Stomach (tissue), 4 donors: ENCODE results near the gene CEP164.

Source experiments
- POLR2A ChIP-seq, 4 donors: fragments of 450-650 bp; IDR thresholded peaks; one replicate each; pipeline ENCODE4 v1.6.1; 2016; ENCODE audit warnings: antibody characterized with exemption in 4 of 4, control low read depth in 2 of 4, mild to moderate bottlenecking in 1 of 4, moderate library complexity in 1 of 4
- TF ChIP-seq, protein P1 (sequence below), 7 experiments: fragments of 450-650 bp in 4 of 7; fragments of 200-600 bp in 3 of 7; sonication (generic) in 3 of 7; IDR thresholded peaks; one replicate each; pipeline ENCODE4 v1.5.1; 2016 to 2019; ENCODE audit warnings: antibody characterized with exemption in 7 of 7, control low read depth in 2 of 7, mild to moderate bottlenecking in 1 of 7

DNA sequence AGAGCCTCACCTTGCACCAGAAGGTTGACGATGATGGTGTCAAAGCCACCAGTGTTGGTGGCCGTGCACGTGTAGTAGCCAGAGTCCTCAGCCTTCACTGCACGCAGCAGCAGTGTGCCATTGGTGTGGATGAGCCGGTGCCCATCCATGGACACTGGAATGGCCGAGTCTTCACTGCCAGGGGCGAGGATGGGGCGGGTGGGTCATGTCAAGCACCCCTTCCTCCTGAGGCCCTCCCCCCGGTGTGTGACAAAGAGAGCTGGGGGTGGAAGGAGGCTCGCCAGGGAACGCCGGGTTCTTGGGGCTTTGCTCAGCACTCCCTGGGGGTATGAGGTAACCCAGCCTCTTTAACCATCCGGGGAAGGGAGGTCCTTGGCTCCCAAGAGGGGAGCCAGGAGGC is 111.6 kb downstream of the CEP164 start:
- TF ChIP-seq POLR2A (IDR thresholded peaks at IDR 0.05) = no peak
- TF ChIP-seq, protein P1, sequence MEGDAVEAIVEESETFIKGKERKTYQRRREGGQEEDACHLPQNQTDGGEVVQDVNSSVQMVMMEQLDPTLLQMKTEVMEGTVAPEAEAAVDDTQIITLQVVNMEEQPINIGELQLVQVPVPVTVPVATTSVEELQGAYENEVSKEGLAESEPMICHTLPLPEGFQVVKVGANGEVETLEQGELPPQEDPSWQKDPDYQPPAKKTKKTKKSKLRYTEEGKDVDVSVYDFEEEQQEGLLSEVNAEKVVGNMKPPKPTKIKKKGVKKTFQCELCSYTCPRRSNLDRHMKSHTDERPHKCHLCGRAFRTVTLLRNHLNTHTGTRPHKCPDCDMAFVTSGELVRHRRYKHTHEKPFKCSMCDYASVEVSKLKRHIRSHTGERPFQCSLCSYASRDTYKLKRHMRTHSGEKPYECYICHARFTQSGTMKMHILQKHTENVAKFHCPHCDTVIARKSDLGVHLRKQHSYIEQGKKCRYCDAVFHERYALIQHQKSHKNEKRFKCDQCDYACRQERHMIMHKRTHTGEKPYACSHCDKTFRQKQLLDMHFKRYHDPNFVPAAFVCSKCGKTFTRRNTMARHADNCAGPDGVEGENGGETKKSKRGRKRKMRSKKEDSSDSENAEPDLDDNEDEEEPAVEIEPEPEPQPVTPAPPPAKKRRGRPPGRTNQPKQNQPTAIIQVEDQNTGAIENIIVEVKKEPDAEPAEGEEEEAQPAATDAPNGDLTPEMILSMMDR (IDR thresholded peaks at IDR 0.05) = no peak
